ENCODE measurements around the gene POSTN. TPM values are rescaled to one million over a fixed set of nuclear protein-coding genes. Genes with fewer than 3 reads are reported as not detected.

Gene POSTN
- total RNA-seq, 3 donors from 2014 or later (not counting 1 experiment from before 2014, with no cell fraction given): not detected

- no peaks in the 10 kb centered on the region for H3K36me3 ChIP-seq (ENCODE audit: control insufficient read depth, insufficient read depth, low read length)
- H3K4me1 ChIP-seq (ENCODE audit: control insufficient read depth, insufficient read depth, low read length): no peaks in the 10 kb centered on the region
- no peaks in the 10 kb centered on the region for H3K27me3 ChIP-seq (ENCODE audit: control insufficient read depth, insufficient read depth, low read length)
- no peak overlapping the region for H3K27ac ChIP-seq (ENCODE audit: low read length)
- H3K9me3 Mint-ChIP-seq: peaks cover 2% of the 10 kb centered on the region in 2 donors
- no peak overlapping the region for H3K27ac Mint-ChIP-seq
- WGBS (ENCODE audit: insufficient coverage): no CpG with 5 or more reads among the region's 1 CpG
- H3K4me3 Mint-ChIP-seq: no peak overlapping the region
- H3K9me3 ChIP-seq (ENCODE audit: control insufficient read depth, insufficient read depth, low read length): no peaks in the 10 kb centered on the region
- H3K36me3 Mint-ChIP-seq: no peaks in the 10 kb centered on the region
- TF ChIP-seq CTCF (IDR thresholded peaks at IDR 0.05): no peak
- no peaks in the 10 kb centered on the region for H3K27me3 Mint-ChIP-seq (ENCODE audit: low read depth in 2 of 2)
- DNase-seq (no peak), ATAC-seq (no peak)
- no peaks in the 10 kb centered on the region for H3K4me1 Mint-ChIP-seq
- intact Hi-C loops (cut with micrococcal nuclease): no loop called here
- H3K4me3 ChIP-seq (ENCODE audit: low read length): no peak overlapping the region
These were observed 13.0 kb downstream of the POSTN start for GRCh38 chr13:37585541-37585940.

- H3K36me3 ChIP-seq (ENCODE audit: control insufficient read depth, insufficient read depth, low read length): no peaks in the 10 kb centered on the region
- Mint-ChIP-seq H3K4me3 (no peak overlapping the region), H3K27me3 (ENCODE audit: low read depth in 2 of 2) (no peaks in the 10 kb centered on the region), H3K36me3 (no peaks in the 10 kb centered on the region), H3K9me3 (no peaks in the 10 kb centered on the region), H3K4me1 (no peaks in the 10 kb centered on the region), H3K27ac (no peak overlapping the region)
- no peaks in the 10 kb centered on the region for H3K27me3 ChIP-seq (ENCODE audit: control insufficient read depth, insufficient read depth, low read length)
- H3K27ac ChIP-seq (ENCODE audit: low read length): no peak overlapping the region
- DNase-seq (no peak), ATAC-seq (no peak)
- no peaks in the 10 kb centered on the region for H3K4me1 ChIP-seq (ENCODE audit: control insufficient read depth, insufficient read depth, low read length)
- intact Hi-C loops (cut with micrococcal nuclease): no loop called here
- no peaks in the 10 kb centered on the region for H3K9me3 ChIP-seq (ENCODE audit: control insufficient read depth, insufficient read depth, low read length)
- no peak for TF ChIP-seq CTCF (IDR thresholded peaks at IDR 0.05)
- H3K4me3 ChIP-seq (ENCODE audit: low read length): no peak overlapping the region
These were observed 22.0 kb downstream of the POSTN start for GRCh38 chr13:37576601-37577000.

- H3K27ac ChIP-seq (ENCODE audit: low read length): no peak overlapping the region
These were observed 33.1 kb downstream of the POSTN start for GRCh38 chr13:37565425-37565824.

More at GRCh38 chr13:37565425-37565824, 33.1 kb downstream of the POSTN start:
- ATAC-seq (no peak), DNase-seq (no peak)
- no peak for TF ChIP-seq CTCF (IDR thresholded peaks at IDR 0.05)
- Histone ChIP-seq H3K27me3 (ENCODE audit: control insufficient read depth, insufficient read depth, low read length) (no peaks in the 10 kb centered on the region), H3K36me3 (ENCODE audit: control insufficient read depth, insufficient read depth, low read length) (no peaks in the 10 kb centered on the region), H3K4me3 (ENCODE audit: low read length) (no peak overlapping the region), H3K4me1 (ENCODE audit: control insufficient read depth, insufficient read depth, low read length) (no peaks in the 10 kb centered on the region), H3K9me3 (ENCODE audit: control insufficient read depth, insufficient read depth, low read length) (no peaks in the 10 kb centered on the region)
- Mint-ChIP-seq H3K27ac (no peak overlapping the region), H3K36me3 (no peaks in the 10 kb centered on the region), H3K9me3 (peaks cover 2 to 6% of the 10 kb centered on the region in 2 donors), H3K27me3 (ENCODE audit: low read depth in 2 of 2) (no peaks in the 10 kb centered on the region), H3K4me3 (no peak overlapping the region), H3K4me1 (no peaks in the 10 kb centered on the region)
- WGBS (ENCODE audit: insufficient coverage): no CpG with 5 or more reads among the region's 1 CpG
- intact Hi-C loops (cut with micrococcal nuclease): no loop called here

All from natural killer cell (primary cell).